ENCODE measurements around the gene TM2D3.

The TM2D3 gene

GRCh38 chr15:101625980-101626379, 26.2 kb downstream of the TM2D3 start:
- Histone ChIP-seq H3K4me2 (no peak overlapping the region; the same call in 1 of the 2 replicates), H3K27ac (no peak overlapping the region), H3K9me3 (peaks cover 38% of the 10 kb centered on the region), H3K9ac (no peak overlapping the region), H4K20me1 (no peaks in the 10 kb centered on the region), H3K4me3 (no peak overlapping the region), H3K36me3 (0 out of 2 replicates have a peak, but pooled peaks cover 8% of the 10 kb centered on the region), H3K4me1 (peaks cover 31% of the 10 kb centered on the region), H3K27me3 (no peaks in the 10 kb centered on the region)
- TF ChIP-seq Cebpa-rat (IDR thresholded peaks at IDR 0.05): no peak

GRCh38 chr15:101625184-101625583, 27.0 kb downstream of the TM2D3 start:
- peaks cover 39% of the 10 kb centered on the region for H3K4me1 ChIP-seq
- 0 out of 2 replicates have a peak, but pooled peaks cover 8% of the 10 kb centered on the region for H3K36me3 ChIP-seq
- TF ChIP-seq Cebpa-rat (IDR thresholded peaks at IDR 0.05): no peak
- peaks cover 38% of the 10 kb centered on the region for H3K9me3 ChIP-seq
- no peak overlapping the region for H3K4me3 ChIP-seq
- H3K27ac ChIP-seq: no peak overlapping the region
- no peaks in the 10 kb centered on the region for H3K27me3 ChIP-seq
- no peak overlapping the region for H3K9ac ChIP-seq
- H3K4me2 ChIP-seq: peak overlapping the region; percentile 39
- H4K20me1 ChIP-seq: no peaks in the 10 kb centered on the region

DNA sequence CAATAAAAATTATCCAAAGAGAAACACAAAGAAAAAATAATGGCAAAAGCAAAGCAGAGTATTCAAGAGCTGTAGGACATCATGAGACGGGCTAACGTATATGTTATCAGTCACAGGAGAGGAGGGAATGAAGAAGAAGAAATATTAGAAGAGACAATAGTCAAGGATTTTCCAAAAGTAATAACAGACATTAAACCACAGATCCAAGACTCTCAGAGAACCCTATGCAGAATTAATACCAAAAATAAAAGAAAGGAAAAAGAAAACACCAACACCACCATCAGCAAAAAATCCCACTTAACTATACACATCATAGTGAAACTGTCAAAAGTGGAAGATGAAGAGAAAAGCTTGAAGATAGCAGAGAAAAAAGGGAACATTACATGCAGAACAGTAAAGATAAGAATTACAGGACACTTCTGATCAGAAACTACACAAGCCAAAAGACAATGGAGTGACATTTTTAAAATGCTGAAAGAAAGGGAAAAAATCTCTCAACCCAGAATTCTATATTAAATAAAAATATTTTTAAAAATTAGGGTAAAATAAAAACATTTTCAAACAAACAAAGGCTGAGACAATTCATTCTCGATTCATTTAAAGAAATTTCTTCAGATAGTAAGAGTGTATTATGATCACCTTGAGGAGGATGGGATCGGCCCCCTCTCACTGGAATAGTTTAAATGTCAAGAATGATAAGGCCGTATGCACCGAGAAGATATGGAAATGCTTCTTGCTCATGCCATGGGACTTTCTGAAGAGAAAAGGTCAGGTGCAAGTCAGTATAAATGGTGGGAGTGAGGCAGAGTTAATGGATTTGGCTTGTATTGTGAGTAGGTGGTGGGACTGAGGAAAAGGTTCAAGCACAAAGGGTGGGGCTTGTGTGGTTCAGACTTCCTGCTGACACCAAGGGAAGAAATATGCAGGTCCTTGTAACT, 28.5 kb downstream of the TM2D3 start:
- TF ChIP-seq Cebpa-rat (IDR thresholded peaks at IDR 0.05): no peak
- no peaks in the 10 kb centered on the region for H4K20me1 ChIP-seq
- H3K9me3 ChIP-seq: peaks cover 38% of the 10 kb centered on the region

DNA sequence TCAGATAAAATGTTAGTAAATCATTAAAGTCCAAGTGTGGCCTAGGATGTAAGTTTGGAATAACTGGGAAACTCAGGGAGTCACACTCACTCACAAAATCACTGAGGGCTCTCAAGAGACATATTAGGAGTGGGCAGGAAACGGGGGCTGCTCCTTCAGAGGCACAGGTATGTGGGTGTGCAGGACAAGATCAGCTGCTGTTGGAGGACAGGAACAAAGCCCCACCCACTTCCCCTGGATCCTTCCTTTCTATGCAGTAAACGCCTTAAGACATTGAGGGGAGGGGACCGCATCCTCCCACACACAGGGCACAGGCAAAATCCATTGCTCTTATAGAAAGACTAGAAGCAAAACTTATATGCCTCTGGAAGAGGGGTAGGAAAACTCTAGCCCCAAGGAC, 30.2 kb downstream of the TM2D3 start:
- H3K9me3 ChIP-seq: peaks cover 38% of the 10 kb centered on the region

More for the DNA sequence above, 28.5 kb downstream of the TM2D3 start:
- 0 out of 2 replicates have a peak, but pooled peaks cover 8% of the 10 kb centered on the region for H3K36me3 ChIP-seq
- no peak overlapping the region for H3K27ac ChIP-seq
- H3K4me1 ChIP-seq: peaks cover 54% of the 10 kb centered on the region
- H3K4me2 ChIP-seq: no peak overlapping the region
- H3K9ac ChIP-seq: no peak overlapping the region
- H3K4me3 ChIP-seq: no peak overlapping the region
- H3K27me3 ChIP-seq: no peaks in the 10 kb centered on the region

GRCh38 chr15:101620671-101621070, 31.5 kb downstream of the TM2D3 start:
- H3K36me3 ChIP-seq: 0 out of 2 replicates have a peak, but pooled peaks cover 8% of the 10 kb centered on the region
- H3K4me2 ChIP-seq: peak overlapping the region; percentile 93
- peak overlapping the region; percentile 76 for H3K27ac ChIP-seq
- H3K27me3 ChIP-seq: no peaks in the 10 kb centered on the region
- peaks cover 34% of the 10 kb centered on the region for H3K9me3 ChIP-seq
- TF ChIP-seq Cebpa-rat (IDR thresholded peaks at IDR 0.05): no peak
- peaks cover 10% of the 10 kb centered on the region; the same call in 1 of the 2 replicates for H4K20me1 ChIP-seq
- peak overlapping the region; percentile 40; the same call in 1 of the 2 replicates for H3K4me3 ChIP-seq
- H3K9ac ChIP-seq: peak overlapping the region; percentile 63; the same call in 1 of the 2 replicates
- peaks cover 80% of the 10 kb centered on the region for H3K4me1 ChIP-seq

More for the DNA sequence above, 30.2 kb downstream of the TM2D3 start:
- H3K4me2 ChIP-seq: peak overlapping the region; percentile 47
- no peak overlapping the region for H3K4me3 ChIP-seq
- H4K20me1 ChIP-seq: peaks cover 10% of the 10 kb centered on the region; the same call in 1 of the 2 replicates
- no peak overlapping the region for H3K9ac ChIP-seq
- H3K27ac ChIP-seq: no peak overlapping the region
- peaks cover 71% of the 10 kb centered on the region for H3K4me1 ChIP-seq
- H3K27me3 ChIP-seq: no peaks in the 10 kb centered on the region
- H3K36me3 ChIP-seq: 0 out of 2 replicates have a peak, but pooled peaks cover 8% of the 10 kb centered on the region
- no peak for TF ChIP-seq Cebpa-rat (IDR thresholded peaks at IDR 0.05)

DNA sequence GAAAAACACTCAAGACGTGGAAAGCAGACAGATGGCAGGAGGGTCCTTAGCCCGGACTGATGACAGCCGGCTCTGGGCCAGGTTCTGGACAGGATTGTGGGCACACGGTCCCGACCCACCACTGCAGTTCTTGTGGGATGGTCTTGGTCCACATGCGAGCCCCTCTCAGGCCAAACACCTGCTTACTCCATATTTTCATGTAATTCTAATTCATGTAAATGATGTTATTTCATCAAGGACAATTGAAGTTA, 32.6 kb downstream of the TM2D3 start:
- Histone ChIP-seq H3K36me3 (0 out of 2 replicates have a peak, but pooled peaks cover 8% of the 10 kb centered on the region), H3K9me3 (peaks cover 27% of the 10 kb centered on the region), H3K4me2 (peak overlapping the region; percentile 93), H3K9ac (peak overlapping the region; percentile 66; the same call in 1 of the 2 replicates), H3K27me3 (no peaks in the 10 kb centered on the region), H3K27ac (peak overlapping the region; percentile 76), H4K20me1 (peaks cover 10% of the 10 kb centered on the region; the same call in 1 of the 2 replicates), H3K4me1 (peaks cover 80% of the 10 kb centered on the region), H3K4me3 (no peak overlapping the region)
- TF ChIP-seq Cebpa-rat (IDR thresholded peaks at IDR 0.05): no peak

DNA sequence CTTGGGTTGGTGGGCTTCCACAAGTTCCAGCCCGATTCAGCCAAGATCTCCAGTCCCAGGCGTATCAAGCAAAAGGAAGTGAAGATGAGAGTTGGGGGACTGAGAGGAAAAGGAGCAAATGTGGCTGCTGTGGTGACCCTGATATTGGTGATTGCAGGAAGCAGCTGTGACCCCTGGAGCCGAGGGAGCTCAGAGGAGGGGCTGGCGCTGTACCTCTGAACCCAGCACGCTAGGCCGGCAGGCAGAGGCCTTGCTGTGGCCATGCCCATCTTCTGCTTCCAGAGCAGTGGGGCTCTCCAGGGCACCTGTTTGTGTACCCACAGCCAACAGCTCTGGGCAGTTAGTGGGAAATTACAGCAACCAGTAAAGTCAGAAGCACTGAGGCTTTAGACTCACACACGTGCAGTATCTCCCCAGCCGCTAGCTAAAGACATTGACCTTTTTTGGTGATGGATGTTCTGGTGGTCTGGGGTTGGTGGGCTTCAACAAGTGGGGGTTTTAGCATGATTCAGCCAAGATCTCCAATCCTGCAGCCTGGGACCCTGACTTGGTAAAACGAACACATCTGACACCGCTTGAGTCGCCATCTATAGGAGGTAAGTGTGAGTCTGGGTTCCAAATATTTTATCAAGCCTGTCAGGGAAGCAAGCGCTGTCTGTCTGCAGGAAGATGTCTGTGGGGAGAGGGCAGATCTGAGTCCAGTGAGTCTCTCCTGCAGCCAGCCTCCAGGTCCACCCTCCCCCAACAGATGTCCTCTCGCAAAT, 33.1 kb downstream of the TM2D3 start:
- peaks cover 22% of the 10 kb centered on the region for H3K9me3 ChIP-seq
- peak overlapping the region; percentile 34; the same call in 1 of the 2 replicates for H3K4me3 ChIP-seq
- no peaks in the 10 kb centered on the region for H3K27me3 ChIP-seq
- no peak for TF ChIP-seq Cebpa-rat (IDR thresholded peaks at IDR 0.05)
- H3K36me3 ChIP-seq: 0 out of 2 replicates have a peak, but pooled peaks cover 8% of the 10 kb centered on the region
- peak overlapping the region; percentile 66; the same call in 1 of the 2 replicates for H3K9ac ChIP-seq
- H4K20me1 ChIP-seq: peaks cover 10% of the 10 kb centered on the region; the same call in 1 of the 2 replicates
- H3K27ac ChIP-seq: peak overlapping the region; percentile 76
- peaks cover 84% of the 10 kb centered on the region for H3K4me1 ChIP-seq
- H3K4me2 ChIP-seq: peak overlapping the region; percentile 93

DNA sequence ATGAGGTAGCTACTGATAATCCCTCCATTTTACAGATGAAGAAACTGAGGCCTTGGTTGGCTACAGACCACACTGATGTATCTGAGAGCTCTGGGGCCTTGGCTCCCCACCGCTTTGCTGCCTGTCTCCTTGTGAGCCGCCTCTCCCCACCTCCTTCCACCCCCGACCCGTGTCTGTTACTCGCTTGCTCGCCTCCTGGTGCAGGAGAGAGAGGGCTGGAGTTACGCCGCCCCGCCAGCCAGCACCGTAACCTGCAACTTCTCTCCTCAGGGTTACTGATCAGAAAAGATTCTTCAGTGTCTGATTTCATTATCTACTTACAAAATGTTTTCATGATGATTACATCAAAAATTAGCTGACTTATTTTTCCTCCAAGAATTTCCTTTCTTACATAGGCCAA, 34.1 kb downstream of the TM2D3 start:
- Histone ChIP-seq H3K27ac (peak overlapping the region; percentile 76), H3K4me1 (peaks cover 94% of the 10 kb centered on the region), H3K4me3 (peak overlapping the region; percentile 34; the same call in 1 of the 2 replicates)

DNA sequence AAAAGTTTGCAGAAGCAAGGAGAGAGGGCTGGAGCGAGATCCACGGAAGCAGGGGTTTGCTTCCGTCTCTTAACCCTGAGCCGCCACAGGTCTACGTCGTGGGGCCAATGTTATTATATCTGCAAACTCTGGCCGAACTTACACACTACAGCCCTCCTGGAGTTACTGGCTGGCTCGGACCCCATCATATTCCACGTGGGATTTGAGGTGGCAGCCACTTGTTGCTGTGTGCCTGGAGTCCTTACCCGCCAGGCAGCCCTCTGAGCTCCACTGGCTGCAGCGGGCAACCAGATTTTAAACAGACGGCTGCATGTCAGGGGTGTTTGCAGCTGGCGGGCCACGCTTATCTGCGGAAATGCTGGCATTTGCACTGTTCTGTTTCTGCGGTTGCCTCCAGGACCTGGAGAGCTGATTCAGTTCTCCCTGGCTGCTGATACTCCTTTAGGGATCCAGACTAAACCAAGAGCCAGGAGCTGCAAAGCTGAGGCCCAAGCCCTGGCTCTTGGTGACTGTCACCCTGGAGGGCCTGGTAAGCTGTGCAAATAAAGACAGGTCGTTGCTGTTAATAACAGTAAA, 34.7 kb downstream of the TM2D3 start:
- Histone ChIP-seq H3K36me3 (0 out of 2 replicates have a peak, but pooled peaks cover 5% of the 10 kb centered on the region), H3K9me3 (peaks cover 7% of the 10 kb centered on the region), H3K4me2 (peak overlapping the region; percentile 93), H4K20me1 (peaks cover 15% of the 10 kb centered on the region; the same call in 1 of the 2 replicates), H3K4me3 (peak overlapping the region; percentile 34; the same call in 1 of the 2 replicates), H3K4me1 (peaks cover 100% of the 10 kb centered on the region), H3K27me3 (no peaks in the 10 kb centered on the region), H3K27ac (peak overlapping the region; percentile 76), H3K9ac (peak overlapping the region; percentile 66; the same call in 1 of the 2 replicates)
- TF ChIP-seq Cebpa-rat (IDR thresholded peaks at IDR 0.05): no peak

More for the DNA sequence above, 34.1 kb downstream of the TM2D3 start:
- Histone ChIP-seq H3K9me3 (peaks cover 13% of the 10 kb centered on the region), H3K27me3 (no peaks in the 10 kb centered on the region), H3K36me3 (0 out of 2 replicates have a peak, but pooled peaks cover 8% of the 10 kb centered on the region), H3K9ac (peak overlapping the region; percentile 66; the same call in 1 of the 2 replicates), H4K20me1 (peaks cover 10% of the 10 kb centered on the region; the same call in 1 of the 2 replicates), H3K4me2 (peak overlapping the region; percentile 93)
- TF ChIP-seq Cebpa-rat (IDR thresholded peaks at IDR 0.05): no peak
